Motor neuron (in vitro differentiated cells): ENCODE results near the gene LIMK2. TPM values are rescaled to one million over a fixed set of nuclear protein-coding genes. Genes with fewer than 3 reads are reported as not detected.
"Not testable (repeated sequence)": the region's sequence is repeated elsewhere in the genome, so short reads cannot be mapped to it uniquely, and the experiment has no call there.

Experiments used
- ATAC-seq, 8 experiments: fragments of 200-7000 bp; cut with Tn5 transposase; replicated peaks in 6 of 8; 2 replicates each; pipeline ENCODE4 v1.8.0; 2021; ENCODE audit warnings: mild to moderate bottlenecking in 8 of 8, moderate library complexity in 8 of 8
- H3K27ac ChIP-seq, 2 donors: fragments of 250-450 bp; sonication (Bioruptor Pico); 2 replicates each; pipeline ENCODE4 v1.9.0; 2021; ENCODE audit warnings: antibody characterized with exemption in 2 of 2, mild to moderate bottlenecking in 2 of 2, moderate library complexity in 1 of 2
- H3K4me1 ChIP-seq, 2 donors: fragments of 250-450 bp; sonication (Bioruptor Pico); replicated peaks in 1 of 2; 2 replicates each; pipeline ENCODE4 v1.6.1; 2021; ENCODE audit warnings: antibody characterized with exemption in 2 of 2, mild to moderate bottlenecking in 2 of 2, moderate library complexity in 1 of 2
- H3K4me3 ChIP-seq, 5 donors: fragments of 250-450 bp; sonication (Bioruptor Pico); 2 replicates each; pipeline ENCODE4 v1.9.0; 2021; ENCODE audit warnings: antibody characterized with exemption in 5 of 5, mild to moderate bottlenecking in 5 of 5, moderate library complexity in 4 of 5
- WGBS, 10 experiments: fragments of 450-650 bp; shearing (Covaris generic); methylation state at CpG; one replicate each; pipeline ENCODE4 v1.0.0; 2022; 5-methylcytosine and 5-hydroxymethylcytosine counted together
- in situ Hi-C, 9 experiments: fragments of 400-800 bp; cut with MboI; loops; one replicate each; pipeline ENCODE4 v1.15.0; 2021; ENCODE audit warnings: low sequenced_read_pairs in 9 of 9, low pct_unique_long_range_greater_than_20kb in 2 of 9; ENCODE audit not compliant: unreplicated experiment in 9 of 9
- total RNA-seq, 8 experiments: library from RNA; unstranded; fragments of 300-600 nt; gene quantifications; 2 replicates each; pipeline versions ENCODE4 v1.2.3 to v1.2.4, GENCODE V29; 2022

Gene LIMK2
- total RNA-seq, 8 experiments from 2014 or later = 10.1 to 58.5 (median 26.3) TPM

DNA sequence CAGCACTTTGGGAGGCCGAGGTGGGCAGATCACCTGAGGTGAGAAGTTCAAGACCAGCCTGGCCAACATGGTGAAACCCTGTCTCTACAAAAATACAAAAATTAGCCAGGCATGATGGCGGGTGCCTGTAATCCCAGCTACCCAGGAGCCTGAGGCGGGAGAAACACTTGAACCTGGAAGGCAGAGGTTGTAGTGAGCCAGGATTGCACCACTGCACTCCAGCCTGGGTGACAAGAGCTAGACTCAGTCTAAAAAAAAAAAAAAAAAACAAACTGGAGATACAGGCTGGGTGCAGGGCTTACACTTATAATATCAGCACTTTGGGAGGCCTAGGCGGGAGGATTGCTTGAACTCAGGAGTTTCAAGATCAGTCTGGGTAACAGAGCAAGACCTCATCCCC, 23.9 kb downstream of the LIMK2 start:
- WGBS, 10 experiments = 80 to 100% (median 100%) methylated on average over 1 to 2 of the region's 4 CpGs; no CpG with 5 or more reads in 3 of the 10 experiments

DNA sequence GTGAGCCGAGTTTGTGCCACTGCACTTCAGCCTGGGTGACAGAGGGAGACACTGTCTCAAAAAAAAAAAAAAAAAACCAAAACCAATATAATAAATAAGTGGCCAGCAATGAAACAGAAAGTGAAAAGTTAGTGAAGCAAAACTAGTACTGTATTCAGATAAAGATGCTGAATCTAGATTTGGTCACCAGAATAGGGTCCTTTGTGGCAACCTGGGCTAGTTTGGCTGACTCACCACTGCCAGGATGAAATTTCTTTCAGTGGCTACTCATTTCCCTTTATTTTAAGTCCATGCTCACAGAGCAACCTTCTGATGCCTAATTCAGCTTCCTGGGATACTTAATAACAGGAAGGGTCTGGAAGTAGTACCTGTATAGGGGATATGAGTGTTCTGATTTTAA, 26.0 kb downstream of the LIMK2 start:
- ATAC-seq = no peak
- WGBS, 10 experiments = 43 to 100% (median 100%) methylated on average over 1 of the region's 1 CpG; no CpG with 5 or more reads in 5 of the 10 experiments
- in situ Hi-C loops = loop anchor here in 1 of 9 experiments (25.0 kb wide), 1 partner anchor 101 kb away; the partner anchor contains the start of gene PLA2G3
- Histone ChIP-seq H3K4me1 (no peaks in the 10 kb centered on the region), H3K27ac (no peak overlapping the region), H3K4me3 (no peak overlapping the region)

More for the DNA sequence above, 23.9 kb downstream of the LIMK2 start:
- H3K4me1 ChIP-seq, H3K27ac ChIP-seq, H3K4me3 ChIP-seq, ATAC-seq: not testable (repeated sequence)
- in situ Hi-C loops = loop anchor here in 1 of 9 experiments (25.0 kb wide), 1 partner anchor 99 kb away; the partner anchor contains the start of gene PLA2G3

DNA sequence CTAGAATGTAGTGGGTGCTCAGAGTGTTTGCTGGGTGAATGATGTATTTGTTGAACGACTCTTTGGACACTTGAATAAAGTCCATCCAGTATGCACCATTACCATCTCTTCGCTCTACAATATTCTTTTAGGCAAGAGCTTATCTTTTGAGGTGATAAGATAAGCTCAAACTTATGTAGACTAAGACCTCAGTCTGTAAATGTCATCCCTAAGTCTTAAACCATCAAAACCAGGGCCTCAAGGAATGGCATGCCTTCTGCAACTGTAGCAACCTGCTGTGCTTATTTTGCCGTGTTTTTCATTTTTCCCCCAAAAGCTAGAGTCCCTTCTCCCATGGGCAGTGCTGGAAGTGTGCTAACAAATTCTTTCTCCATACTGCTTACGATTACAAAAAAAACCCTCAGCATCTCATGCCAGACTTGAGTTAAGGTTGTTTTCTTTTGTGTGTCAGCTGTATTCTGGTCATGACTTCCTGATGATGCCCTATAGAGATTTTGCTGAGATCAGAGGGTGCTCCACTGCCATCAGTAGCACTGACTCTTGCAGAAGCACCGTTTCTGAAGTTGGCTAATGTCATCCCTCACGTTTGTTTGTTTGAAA, 27.8 kb downstream of the LIMK2 start:
- Histone ChIP-seq H3K4me1 (peaks cover 10 to 16% of the 10 kb centered on the region in 2 donors), H3K4me3 (no peak overlapping the region), H3K27ac (no peak overlapping the region)
- in situ Hi-C loops = loop anchor here in 1 of 9 experiments (25.0 kb wide), 1 partner anchor 103 kb away; the partner anchor contains the start of gene PLA2G3
- WGBS, 10 experiments = 50 to 100% (median 83%) methylated on average over 1 to 6 of the region's 6 CpGs; no CpG with 5 or more reads in 1 of the 10 experiments
- no peak for ATAC-seq

DNA sequence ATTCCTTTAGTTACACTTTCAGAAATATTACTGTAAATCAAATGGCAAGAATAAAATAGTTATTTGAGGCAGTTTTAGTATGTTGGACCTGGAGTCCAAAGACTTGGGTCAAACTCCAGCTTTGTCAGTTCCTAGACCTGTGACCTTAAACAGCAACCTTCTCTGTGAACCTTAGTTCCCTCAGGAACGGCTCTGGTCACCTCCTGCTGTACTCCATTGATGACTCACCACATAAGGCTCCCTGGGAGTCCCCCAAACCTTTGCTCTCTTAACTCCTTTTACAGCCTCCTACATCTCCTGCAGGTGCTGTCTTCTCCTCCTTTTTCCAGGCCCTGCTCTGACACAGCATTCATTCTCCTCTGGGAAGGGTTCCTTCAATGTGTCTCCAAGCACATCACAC, 29.1 kb downstream of the LIMK2 start:
- WGBS, 10 experiments = 0 to 75% (median 35%) methylated on average over 1 of the region's 1 CpG; no CpG with 5 or more reads in 6 of the 10 experiments
- H3K4me1 ChIP-seq = peaks cover 10 to 16% of the 10 kb centered on the region in 2 donors
- in situ Hi-C loops = loop anchor here in 1 of 9 experiments (25.0 kb wide), 1 partner anchor 104 kb away; the partner anchor contains the start of gene PLA2G3
- ATAC-seq = no peak
- no peak overlapping the region for H3K27ac ChIP-seq
- no peak overlapping the region for H3K4me3 ChIP-seq

DNA sequence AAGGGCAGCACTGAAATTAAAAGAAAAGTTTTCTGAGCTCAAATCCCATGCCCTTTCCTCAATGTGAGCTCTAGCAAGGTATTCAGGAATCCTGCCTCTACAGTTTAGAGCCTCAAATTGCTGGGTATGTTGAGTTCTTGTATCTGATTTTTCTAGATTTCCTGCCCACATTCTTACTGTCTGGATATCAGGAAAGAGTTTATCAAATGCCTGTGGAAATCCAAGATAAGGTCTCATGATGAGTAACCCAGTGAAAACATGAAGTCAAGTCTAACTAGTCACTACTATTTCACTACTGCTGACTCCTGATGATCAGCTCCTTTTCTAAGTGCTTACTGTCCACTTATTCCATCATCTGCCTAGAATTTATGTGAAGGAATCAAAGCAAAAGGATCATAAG, 29.8 kb downstream of the LIMK2 start:
- in situ Hi-C loops = loop anchor here in 1 of 9 experiments (25.0 kb wide), 1 partner anchor 105 kb away; the partner anchor contains the start of gene PLA2G3
- ATAC-seq = no peak
- H3K27ac ChIP-seq = no peak overlapping the region
- peaks cover 10 to 16% of the 10 kb centered on the region in 2 donors for H3K4me1 ChIP-seq
- H3K4me3 ChIP-seq = no peak overlapping the region

DNA sequence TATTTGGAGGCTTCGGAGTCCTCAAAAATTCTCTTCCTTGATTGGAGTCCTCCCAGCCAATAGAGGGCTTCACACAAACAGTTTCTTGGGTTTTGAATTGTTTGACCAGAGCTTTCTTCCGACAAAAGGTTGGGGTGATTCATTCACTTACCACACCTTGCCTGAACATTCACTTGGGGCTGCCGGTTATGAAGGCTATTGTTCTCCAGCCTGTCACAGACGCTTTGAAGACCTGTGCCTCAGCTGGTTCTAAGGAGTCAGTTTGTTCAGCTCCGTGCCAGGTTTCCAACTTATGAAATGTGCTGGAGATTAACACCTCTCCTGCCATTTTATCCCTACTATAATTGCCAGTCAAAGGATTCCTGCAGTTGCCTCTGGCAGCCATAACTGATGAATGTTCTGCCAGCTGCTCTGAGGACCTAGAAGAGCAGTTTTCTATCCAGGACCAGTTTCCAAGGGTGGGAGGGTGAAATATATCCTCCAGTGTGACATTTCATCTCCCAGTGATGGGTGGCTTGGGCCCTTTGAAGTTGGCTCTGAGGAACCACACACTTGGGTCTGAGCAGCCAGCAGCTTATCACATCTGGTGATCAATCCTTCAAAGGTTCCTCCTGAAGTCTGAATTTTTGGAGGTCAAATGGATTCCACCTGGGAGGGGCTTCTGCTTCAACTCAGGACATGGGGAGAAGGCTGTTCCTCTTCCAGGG, 31.4 kb downstream of the LIMK2 start:
- no peak overlapping the region for H3K27ac ChIP-seq
- peaks cover 14 to 21% of the 10 kb centered on the region in 2 donors for H3K4me1 ChIP-seq
- peak in 1 of 8 experiments; percentile 4 for ATAC-seq
- H3K4me3 ChIP-seq = no peak overlapping the region
- WGBS, 10 experiments = 42 to 100% (median 85%) methylated on average over 1 to 4 of the region's 5 CpGs; no CpG with 5 or more reads in 2 of the 10 experiments
- in situ Hi-C loops = loop anchor here in 1 of 9 experiments (25.0 kb wide), 1 partner anchor 106 kb away; the partner anchor contains the start of gene PLA2G3

DNA sequence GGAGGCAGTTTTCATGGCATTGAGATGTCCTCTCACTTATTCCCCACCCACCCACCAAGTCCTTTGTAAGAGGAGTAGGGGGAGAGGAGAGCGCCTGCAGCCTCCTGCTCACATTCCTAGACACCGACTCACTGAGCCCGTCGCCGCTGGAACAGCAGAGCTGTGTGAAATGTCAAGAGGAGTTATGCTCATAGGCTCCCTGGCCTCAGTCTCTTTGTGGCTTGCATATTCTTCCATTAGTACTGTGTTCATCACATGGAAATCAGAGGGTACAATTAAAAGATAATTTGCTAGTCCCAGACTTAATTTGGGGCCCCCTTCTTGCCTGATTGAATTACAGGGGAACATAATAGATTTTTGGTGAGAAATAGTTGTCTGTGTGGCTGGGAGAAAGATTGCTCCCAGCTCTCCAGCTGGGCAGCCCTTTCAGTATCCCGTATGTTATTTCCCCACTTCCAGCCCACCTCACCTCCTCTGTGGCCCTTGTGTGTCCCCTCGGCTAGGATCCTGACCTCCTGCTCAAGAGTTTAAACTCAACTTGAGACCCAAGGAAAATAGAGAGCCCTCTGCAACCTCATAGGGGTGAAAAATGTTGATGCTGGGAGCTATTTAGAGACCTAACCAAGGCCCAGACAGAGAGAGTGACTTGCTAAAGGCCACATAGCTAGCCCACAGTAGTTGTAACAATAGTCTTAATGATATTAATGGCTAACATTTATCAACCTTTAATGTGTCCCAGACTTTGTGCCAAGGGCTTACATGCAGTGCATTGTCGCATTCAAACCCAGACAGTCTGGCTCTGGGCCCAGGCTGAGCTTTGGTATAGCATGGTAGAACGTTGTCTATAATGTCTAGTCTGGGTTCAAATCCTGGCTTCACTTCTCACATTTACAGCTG, 32.2 kb downstream of the LIMK2 start:
- WGBS, 10 experiments = 28 to 100% (median 67%) methylated on average over 1 to 8 of the region's 9 CpGs; no CpG with 5 or more reads in 3 of the 10 experiments
- peaks cover 22 to 28% of the 10 kb centered on the region in 2 donors for H3K4me1 ChIP-seq
- in situ Hi-C loops = loop anchor here in 1 of 9 experiments (25.0 kb wide), 1 partner anchor 107 kb away; the partner anchor contains the start of gene PLA2G3
- peak in 5 of 8 experiments; percentile 8 to 85 (median 35) for ATAC-seq
- no peak overlapping the region for H3K4me3 ChIP-seq
- H3K27ac ChIP-seq = no peak overlapping the region

DNA sequence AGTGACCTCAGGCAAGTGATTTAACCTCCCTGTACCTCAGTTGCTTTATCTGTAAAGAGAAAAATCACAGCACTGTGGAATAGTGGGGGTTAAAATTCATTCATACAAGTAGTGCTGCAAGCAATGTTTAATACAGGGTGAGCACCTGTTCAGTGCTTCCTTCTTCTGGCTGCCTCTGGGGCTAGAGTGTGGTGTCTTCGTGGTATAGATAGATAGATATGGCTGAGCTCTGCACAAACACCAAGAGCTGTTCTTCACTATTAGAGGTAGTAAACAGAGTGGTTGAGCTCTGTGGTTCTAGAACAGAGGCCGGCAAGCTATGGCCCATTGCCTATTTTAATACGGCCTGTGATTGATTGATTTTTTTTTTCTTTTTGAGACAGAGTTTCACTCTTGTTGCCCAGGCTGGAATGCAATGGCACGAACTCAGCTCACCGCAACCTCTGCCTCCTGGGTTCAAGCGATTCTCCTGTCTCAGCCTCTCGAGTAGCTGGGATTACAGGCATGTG, 32.9 kb downstream of the LIMK2 start:
- no peak overlapping the region for H3K27ac ChIP-seq
- ATAC-seq = no peak
- WGBS, 10 experiments = 20 to 100% (median 96%) methylated on average over 1 to 4 of the region's 7 CpGs; no CpG with 5 or more reads in 4 of the 10 experiments
- H3K4me3 ChIP-seq = no peak overlapping the region
- in situ Hi-C loops = loop anchor here in 1 of 9 experiments (25.0 kb wide), 1 partner anchor 108 kb away; the partner anchor contains the start of gene PLA2G3
- peaks cover 27 to 35% of the 10 kb centered on the region in 2 donors for H3K4me1 ChIP-seq

DNA sequence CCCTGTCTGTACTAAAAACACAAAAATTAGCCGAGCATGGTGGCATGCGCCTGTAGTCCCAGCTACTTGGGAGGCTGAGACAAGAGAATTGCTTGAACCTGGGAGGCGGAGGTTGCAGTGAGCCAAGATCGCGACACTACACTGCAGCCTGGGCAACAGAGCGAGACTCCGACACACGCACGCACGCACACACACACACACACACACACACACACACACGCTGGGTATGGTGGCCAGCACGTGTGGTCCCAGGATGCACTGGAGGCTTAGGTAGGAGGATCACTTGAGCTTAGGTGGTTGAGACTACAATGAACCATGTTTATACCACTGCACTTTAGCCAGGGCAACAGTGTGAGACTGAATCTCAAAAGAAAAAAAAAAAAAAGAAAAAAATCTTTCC, 33.9 kb downstream of the LIMK2 start:
- peaks cover 35 to 45% of the 10 kb centered on the region in 2 donors for H3K4me1 ChIP-seq
- not testable (repeated sequence) for H3K27ac ChIP-seq, H3K4me3 ChIP-seq, ATAC-seq
- in situ Hi-C loops = loop anchor here in 1 of 9 experiments (25.0 kb wide), 1 partner anchor 109 kb away; the partner anchor contains the start of gene PLA2G3
- WGBS, 10 experiments = 83 to 100% (median 95%) methylated on average over 1 to 4 of the region's 12 CpGs; no CpG with 5 or more reads in 6 of the 10 experiments

DNA sequence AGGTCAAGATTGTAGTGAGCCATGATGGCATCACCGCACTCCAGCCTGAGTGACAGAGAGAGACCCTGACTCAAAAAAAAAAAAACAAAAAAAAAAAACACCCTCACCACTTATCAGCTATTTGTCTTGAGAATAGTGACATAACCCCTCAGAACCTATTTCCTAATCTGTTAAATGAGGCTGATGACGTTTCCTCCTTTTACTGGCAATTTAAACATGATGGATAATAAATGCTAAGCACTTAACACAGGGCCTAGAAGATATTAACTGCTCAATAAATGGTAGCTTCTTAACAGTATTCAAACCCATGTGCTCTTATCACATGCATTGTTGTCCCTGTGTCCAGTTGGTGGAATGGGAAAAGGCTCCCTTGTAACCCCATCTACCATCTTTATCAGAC, 34.6 kb downstream of the LIMK2 start:
- H3K27ac ChIP-seq = no peak overlapping the region
- 0 to 100% (median 67%) methylated on average over 1 to 2 of the region's 2 CpGs; no CpG with 5 or more reads in 3 of the 10 experiments for WGBS, 10 experiments
- ATAC-seq = no peak
- H3K4me1 ChIP-seq = peaks cover 41 to 46% of the 10 kb centered on the region in 2 donors
- in situ Hi-C loops = loop anchor here in 1 of 9 experiments (25.0 kb wide), 1 partner anchor 109 kb away; the partner anchor contains the start of gene PLA2G3
- H3K4me3 ChIP-seq = no peak overlapping the region

DNA sequence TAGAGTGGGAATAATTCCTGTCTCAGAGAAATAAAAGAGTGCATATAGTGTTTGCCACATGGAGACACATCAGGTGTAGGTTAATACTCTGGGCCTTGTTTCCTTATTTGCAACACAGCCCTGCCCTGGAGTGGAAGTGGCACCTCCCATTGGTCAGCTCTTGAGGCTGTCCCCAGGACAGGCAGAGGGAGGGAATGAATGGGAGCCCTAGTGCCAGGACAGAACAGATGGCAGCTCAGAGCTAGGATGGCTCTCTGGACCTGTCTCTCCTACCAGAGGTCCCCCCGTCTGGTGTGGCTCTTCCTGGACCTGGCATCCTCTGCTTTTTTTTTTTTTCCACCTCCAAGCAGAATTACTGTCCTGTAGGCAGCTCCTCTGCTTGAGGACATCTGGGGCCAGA, 35.6 kb downstream of the LIMK2 start:
- peak overlapping the region; percentile 54 to 59 for H3K27ac ChIP-seq
- in situ Hi-C loops = loop anchor here in 1 of 9 experiments (25.0 kb wide), 1 partner anchor 110 kb away; the partner anchor contains the start of gene PLA2G3
- peak; percentile 8 to 43 (median 30) for ATAC-seq
- 60 to 100% (median 90%) methylated on average over 1 of the region's 1 CpG; no CpG with 5 or more reads in 6 of the 10 experiments for WGBS, 10 experiments
- peak overlapping the region; percentile 32 to 53 (median 36) for H3K4me3 ChIP-seq
- H3K4me1 ChIP-seq = peaks cover 41 to 46% of the 10 kb centered on the region in 2 donors
